GM12878 (cell line): ENCODE results near the gene KRT78. TPM values are rescaled to one million over a fixed set of nuclear protein-coding genes. Genes with fewer than 3 reads are reported as not detected.

Source experiments
- ATAC-seq: fragments of 200-7000 bp; cut with Tn5 transposase; 3 replicates; pipeline ENCODE4 v1.9.1; 2020; ENCODE audit warnings: mild to moderate bottlenecking, moderate library complexity
- BruUV-seq: library from RNA; stranded (reverse); fragments of 400-500 nt; replicated peaks from 2 replicates; lab custom pipeline; 2021; lab: Mats Ljungman, UMichigan
- CTCF ChIA-PET: fragments of 300-600 bp; sonication (Branson Sonifier 250); formaldehyde crosslinking; extraction: SDS; loops from one replicate; lab custom pipeline; 2021; ENCODE audit warnings: inconsistent platforms; lab: Yijun Ruan, JAX
- POLR2A ChIA-PET: fragments of 350-600 bp; formaldehyde crosslinking; extraction: SDS; loops from one replicate; lab custom pipeline; 2021; ENCODE audit warnings: inconsistent platforms; lab: Charles Lee
- RAD21 ChIA-PET: fragments of 300-600 bp; sonication (Branson Sonifier 250); formaldehyde crosslinking; loops from one replicate; lab custom pipeline; 2023; ENCODE audit warnings: antibody characterized with exemption; ENCODE audit not compliant: unreplicated experiment; lab: Charles Lee
- SMC1A ChIA-PET: fragments of 300-600 bp; sonication (Branson Sonifier 250); formaldehyde crosslinking; loops from one replicate; lab custom pipeline; 2023; ENCODE audit not compliant: unreplicated experiment, uncharacterized antibody; lab: Charles Lee
- DNase-seq: peaks from one replicate; pipeline ENCODE4 v3.0.0-alpha.2; 2011; ENCODE audit warnings: low read depth, low spot score
- FAIRE-seq: peaks from 3 replicates; lab custom pipeline; 2011; peaks lifted over from hg19 to GRCh38; lab: Jason Lieb, UNC
- H2AFZ ChIP-seq: 2 replicates; pipeline ENCODE4 v1.6.0; 2011; ENCODE audit warnings: low read depth, low read length, control low read depth; ENCODE audit not compliant: control insufficient read depth
- H3K27ac ChIP-seq: 2 replicates; pipeline ENCODE4 v1.5.1; 2011; ENCODE audit warnings: control low read depth; ENCODE audit not compliant: control insufficient read depth, insufficient read depth
- H3K27me3 ChIP-seq, 2 experiments: replicated peaks in 1 of 2; 2 replicates each; pipeline versions ENCODE4 v1.6.0 to v1.6.1; 2011; ENCODE audit warnings: low read length in 1 of 2; ENCODE audit not compliant: control insufficient read depth in 2 of 2, insufficient read depth in 2 of 2
- H3K36me3 ChIP-seq, 2 experiments: 2 replicates each; pipeline ENCODE4 v1.5.1; 2011; ENCODE audit warnings: low read length in 1 of 2; ENCODE audit not compliant: control insufficient read depth in 2 of 2, insufficient read depth in 2 of 2
- H3K4me1 ChIP-seq: 2 replicates; pipeline ENCODE4 v1.6.1; 2011; ENCODE audit warnings: mild to moderate bottlenecking, low read length, moderate library complexity, mixed read lengths; ENCODE audit not compliant: control insufficient read depth, insufficient read depth
- H3K4me2 ChIP-seq: 2 replicates; pipeline ENCODE4 v1.6.0; 2011; ENCODE audit warnings: control low read depth; ENCODE audit not compliant: control insufficient read depth, insufficient read depth
- H3K4me3 ChIP-seq: fragments of 200-600 bp; sonication (generic); 2 replicates; pipeline ENCODE4 v1.5.1; 2016
- H3K79me2 ChIP-seq: 2 replicates; pipeline ENCODE4 v1.6.0; 2011; ENCODE audit warnings: low read length; ENCODE audit not compliant: control insufficient read depth, insufficient read depth
- H3K9ac ChIP-seq: 2 replicates; pipeline ENCODE4 v1.8.0; 2011; ENCODE audit warnings: low read length, control low read depth, mixed read lengths; ENCODE audit not compliant: control insufficient read depth, insufficient read depth
- H3K9me3 ChIP-seq: replicated peaks from 3 replicates; pipeline ENCODE4 v1.5.1; 2011; ENCODE audit warnings: mild to moderate bottlenecking, low read length; ENCODE audit not compliant: control insufficient read depth, insufficient read depth
- H4K20me1 ChIP-seq: 2 replicates; pipeline ENCODE4 v1.6.0; 2011; ENCODE audit not compliant: control insufficient read depth, insufficient read depth
- BRCA1 ChIP-seq: IDR thresholded peaks from 2 replicates; pipeline ENCODE4 v1.6.1; 2011; ENCODE audit warnings: low read depth, low read length, improper control_type of control experiment
- CEBPB ChIP-seq, 2 experiments: fragments of 150-350 bp in 1 of 2; IDR thresholded peaks; 2 replicates each; pipeline ENCODE4 v1.6.1; 2012 to 2014; ENCODE audit warnings: low read depth in 2 of 2, low read length in 2 of 2, borderline replicate concordance in 1 of 2, inconsistent platforms in 1 of 2
- CHD2 ChIP-seq: IDR thresholded peaks from 2 replicates; pipeline ENCODE4 v1.6.1; 2011; ENCODE audit warnings: low read depth, low read length, improper control_type of control experiment, borderline replicate concordance
- CREB1 ChIP-seq: IDR thresholded peaks from 2 replicates; pipeline ENCODE4 v1.6.1; 2012; ENCODE audit warnings: low read depth, mild to moderate bottlenecking, inconsistent platforms
- HDGF ChIP-seq: fragments of 450-650 bp; IDR thresholded peaks from 2 replicates; pipeline ENCODE4 v1.6.1; 2016; ENCODE audit warnings: antibody characterized with exemption
- LARP7 ChIP-seq: fragments of 450-650 bp; IDR thresholded peaks from 2 replicates; pipeline ENCODE4 v1.6.1; 2017; ENCODE audit warnings: mild to moderate bottlenecking
- MEF2A ChIP-seq: IDR thresholded peaks from 2 replicates; pipeline ENCODE4 v1.6.1; 2011; ENCODE audit warnings: low read depth, mild to moderate bottlenecking, low read length, moderate library complexity; ENCODE audit not compliant: insufficient read depth
- NFYA ChIP-seq: IDR thresholded peaks from 2 replicates; pipeline ENCODE4 v1.6.1; 2011; ENCODE audit warnings: low read depth, mild to moderate bottlenecking, low read length, improper control_type of control experiment, borderline replicate concordance
- POU2F2 ChIP-seq: IDR thresholded peaks from 3 replicates; pipeline ENCODE4 v1.6.1; 2011; ENCODE audit warnings: low read depth, mild to moderate bottlenecking, low read length, borderline replicate concordance
- RCOR1 ChIP-seq: conservative IDR thresholded peaks from 2 replicates; pipeline ENCODE4 v1.6.1; 2012; ENCODE audit warnings: low read depth, low read length, improper control_type of control experiment
- RFX5 ChIP-seq: IDR thresholded peaks from 2 replicates; pipeline ENCODE4 v1.6.1; 2011; ENCODE audit warnings: low read depth, low read length, improper control_type of control experiment
- SMAD1 ChIP-seq: fragments of 450-650 bp; IDR thresholded peaks from 2 replicates; pipeline ENCODE4 v1.6.1; 2018; ENCODE audit warnings: mild to moderate bottlenecking, low read depth; ENCODE audit not compliant: partially characterized antibody
- SMAD5 ChIP-seq: IDR thresholded peaks from 2 replicates; pipeline ENCODE4 v1.6.1; 2016; ENCODE audit warnings: antibody characterized with exemption, low read depth
- TBL1XR1 ChIP-seq: IDR thresholded peaks from 2 replicates; pipeline ENCODE4 v1.6.1; 2012; ENCODE audit warnings: low read depth, low read length, improper control_type of control experiment
- YBX1 ChIP-seq: fragments of 450-650 bp; IDR thresholded peaks from 2 replicates; pipeline ENCODE4 v1.6.1; 2016; ENCODE audit warnings: antibody characterized with exemption
- WGBS: methylation state at CpG from one replicate; pipeline ENCODE4 v1.1.6; 2016; ENCODE audit warnings: low lambda C conversion rate; ENCODE audit not compliant: insufficient replicate concordance, insufficient coverage; ENCODE audit errors: missing lambda C conversion rate; 5-methylcytosine and 5-hydroxymethylcytosine counted together
- in situ Hi-C: fragments of 300-500 bp; cut with MboI; formaldehyde crosslinking; loops from 9 replicates; pipeline ENCODE4 v1.14.3; 2018; ENCODE audit warnings: mixed read lengths
- intact Hi-C: fragments of 100-400 bp; cut with micrococcal nuclease; formaldehyde crosslinking; loops from one replicate; pipeline ENCODE4 v1.14.2; 2022; ENCODE audit not compliant: unreplicated experiment
- polyA plus RNA-seq, 11 experiments: library from polyadenylated mRNA; depleted of rRNA in 4 of 11; unstranded in 6 of 11; stranded (reverse) in 5 of 11; fragments of >200 nt; fragmentation: Nextera tagmentation in 4 of 11; fragmentation: Illumina TruSeq in 1 of 11; extraction: Ambion mirVana in 4 of 11; extraction: Trizol in 1 of 11; gene quantifications; 1 replicate in 1 of 11; 2 replicates in 10 of 11; pipeline versions ENCODE4 v1.2.1 to v1.2.3, GENCODE V29; 2011 to 2016; ENCODE audit warnings: inconsistent platforms in 2 of 11, missing spikeins in 2 of 11, low read depth in 1 of 11
- total RNA-seq, 4 experiments: library from RNA; depleted of rRNA in 3 of 4; stranded (reverse); fragments of >200 nt in 3 of 4; fragmentation: Illumina TruSeq in 1 of 4; extraction: Trizol in 1 of 4; gene quantifications; 2 replicates each; pipeline versions ENCODE4 v1.2.1 to v1.2.3, GENCODE V29; 2013 to 2021
- TF ChIP-seq, protein P1 (sequence below): IDR thresholded peaks from 2 replicates; pipeline ENCODE4 v1.6.1; 2012; ENCODE audit warnings: low read depth, low read length, improper control_type of control experiment

Gene KRT78
- total and polyA plus RNA-seq, 10 of the 15 experiments (the other 5 are each of a cell fraction or from before 2014, with no cell fraction given), result 0.07 TPM; not detected in 9

DNA sequence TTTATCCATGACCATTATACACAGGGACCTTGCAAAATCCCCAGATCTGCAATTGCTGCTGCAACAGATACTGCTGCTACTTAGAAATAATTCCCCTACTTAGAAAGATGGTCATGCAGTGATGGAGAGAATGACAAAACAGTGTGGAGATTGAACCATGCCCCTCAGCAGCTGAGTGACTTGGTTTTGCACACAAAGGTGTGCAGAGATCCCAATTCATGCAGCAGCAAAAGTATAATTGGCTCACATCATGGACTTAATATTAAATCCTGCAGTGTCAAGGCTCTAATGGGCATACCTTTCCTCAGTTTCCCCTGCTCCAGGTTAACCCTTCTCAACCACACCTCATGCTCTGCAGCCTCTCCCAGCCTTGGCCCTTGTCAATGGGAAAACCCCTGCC is 3.0 kb upstream of the KRT78 start:
- H2AFZ ChIP-seq, result no peak overlapping the region
- FAIRE-seq (no peak), ATAC-seq (no peak), DNase-seq (no peak)
- no peaks in the 10 kb centered on the region for H3K4me1 ChIP-seq
- ChIA-PET RAD21 (no interaction called here), SMC1A (no interaction called here), CTCF (no interaction called here), POLR2A (no interaction called here)
- no peaks in the 10 kb centered on the region for H3K79me2 ChIP-seq
- intact Hi-C loops (no loop called here), in situ Hi-C loops (no loop called here)
- no peak overlapping the region for H3K4me2 ChIP-seq
- no peak overlapping the region for H3K27ac ChIP-seq
- H4K20me1 ChIP-seq, result no peaks in the 10 kb centered on the region
- H3K9ac ChIP-seq, result no peak overlapping the region
- no peaks in the 10 kb centered on the region for H3K36me3 ChIP-seq
- TF ChIP-seq POU2F2 (no peak), LARP7 (no peak), SMAD5 (no peak), TBL1XR1 (no peak), CREB1 (no peak), RFX5 (no peak), HDGF (no peak)
- no peak overlapping the region for H3K4me3 ChIP-seq
- BruUV-seq, result no TSS peak
- no peaks in the 10 kb centered on the region for H3K9me3 ChIP-seq
- H3K27me3 ChIP-seq, result peaks cover 0 to 2% of the 10 kb centered on the region in 2 experiments; a peak in 3 of 4 replicates

DNA sequence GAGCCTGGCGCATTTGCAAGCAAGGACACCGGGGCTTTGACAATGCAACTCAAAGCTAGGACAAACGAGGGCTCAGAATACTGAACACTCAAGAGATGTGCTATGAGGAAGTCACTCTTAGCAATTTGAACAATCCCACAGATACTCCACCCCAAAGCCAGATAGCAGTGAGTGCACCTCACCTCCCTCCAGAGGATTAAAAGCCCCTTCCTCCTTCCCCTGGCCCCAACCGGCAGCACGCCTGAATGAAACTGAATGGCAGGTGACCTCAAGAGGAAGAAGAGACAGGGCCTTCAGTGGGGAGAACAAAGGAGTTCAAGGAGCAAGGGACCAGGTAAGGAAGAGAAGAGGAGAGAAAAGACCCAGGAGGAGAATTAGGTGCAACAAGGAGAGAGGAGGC is 1.9 kb upstream of the KRT78 start:
- SMC1A ChIA-PET, result no interaction called here
- no peaks in the 10 kb centered on the region for H3K4me1 ChIP-seq
- FAIRE-seq (no peak), DNase-seq (no peak)
- 10% methylated on average over 5 of the region's 5 CpGs for WGBS
- no peak overlapping the region for H3K9ac ChIP-seq
- H4K20me1 ChIP-seq, result no peaks in the 10 kb centered on the region
- in situ Hi-C loops, result no loop called here
- no peaks in the 10 kb centered on the region for H3K9me3 ChIP-seq
- TF ChIP-seq BRCA1, result no peak
- TF ChIP-seq, protein P1, sequence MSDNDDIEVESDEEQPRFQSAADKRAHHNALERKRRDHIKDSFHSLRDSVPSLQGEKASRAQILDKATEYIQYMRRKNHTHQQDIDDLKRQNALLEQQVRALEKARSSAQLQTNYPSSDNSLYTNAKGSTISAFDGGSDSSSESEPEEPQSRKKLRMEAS, result no peak
- no peak for TF ChIP-seq NFYA
- no peak for TF ChIP-seq LARP7
- no peak for TF ChIP-seq SMAD1
- TF ChIP-seq CEBPB (IDR thresholded peaks at IDR 0.05; ENCODE audit: borderline replicate concordance in 1 of 2, low read depth in 2 of 2, low read length in 2 of 2), result no peak
- no peak for TF ChIP-seq MEF2A
- no peak for TF ChIP-seq YBX1
- TF ChIP-seq RCOR1, result no peak
- TF ChIP-seq CHD2, result no peak
- TF ChIP-seq, all 136 proteins: peak for 0
- H3K4me2 ChIP-seq, result no peak overlapping the region
- no peak overlapping the region for H2AFZ ChIP-seq
- peaks cover 0 to 2% of the 10 kb centered on the region in 2 experiments; a peak in 3 of 4 replicates for H3K27me3 ChIP-seq
- intact Hi-C loops, result no loop called here
- no peak for ATAC-seq
- H3K4me3 ChIP-seq, result no peak overlapping the region
- BruUV-seq, result no TSS peak
- no peaks in the 10 kb centered on the region for H3K36me3 ChIP-seq
- POLR2A ChIA-PET, result no interaction called here
- CTCF ChIA-PET, result no interaction called here
- H3K79me2 ChIP-seq, result no peaks in the 10 kb centered on the region
- RAD21 ChIA-PET, result no interaction called here
- H3K27ac ChIP-seq, result no peak overlapping the region
